HCT116 (cell line): ENCODE measurements around the gene RAD51C.

Source experiments
- CEBPB ChIP-seq: IDR thresholded peaks from 2 replicates; pipeline ENCODE4 v1.6.1; 2012; ENCODE audit warnings: low read depth
- CTCF ChIP-seq, 3 experiments: fragments of 200-600 bp in 1 of 3; sonication (generic) in 1 of 3; IDR thresholded peaks in 2 of 3; conservative IDR thresholded peaks in 1 of 3; 2 replicates each; pipeline ENCODE4 v1.5.1; 2012 to 2017; ENCODE audit warnings: low read depth in 2 of 3, low read length in 2 of 3, antibody characterized with exemption in 1 of 3, borderline replicate concordance in 1 of 3, control low read depth in 1 of 3, mild to moderate bottlenecking in 1 of 3, mixed read lengths in 1 of 3, mixed run types in 1 of 3, moderate library complexity in 1 of 3; ENCODE audit not compliant: insufficient read depth in 1 of 3
- JUND ChIP-seq: IDR thresholded peaks from 2 replicates; pipeline ENCODE4 v1.6.1; 2012
- POLR2A ChIP-seq: IDR thresholded peaks from 2 replicates; pipeline ENCODE4 v1.7.0; 2011; ENCODE audit warnings: borderline replicate concordance; ENCODE audit not compliant: insufficient read depth, insufficient read length; ENCODE audit errors: extremely low read depth
- POLR2AphosphoS5 ChIP-seq: IDR thresholded peaks from 2 replicates; pipeline ENCODE4 v1.6.1; 2011; ENCODE audit warnings: mild to moderate bottlenecking, low read depth, low read length, moderate library complexity
- YY1 ChIP-seq: IDR thresholded peaks from 2 replicates; pipeline ENCODE4 v1.6.1; 2011; ENCODE audit warnings: low read length, low read depth, moderate library complexity, mild to moderate bottlenecking; ENCODE audit not compliant: insufficient replicate concordance; ENCODE audit errors: extremely low read depth
- ZBTB33 ChIP-seq: IDR thresholded peaks from 2 replicates; pipeline ENCODE4 v1.6.1; 2011; ENCODE audit warnings: mild to moderate bottlenecking, low read length, moderate library complexity; ENCODE audit not compliant: insufficient replicate concordance; ENCODE audit errors: extremely low read depth
- TF ChIP-seq, protein P1 (sequence below): IDR thresholded peaks from 2 replicates; pipeline ENCODE4 v1.6.1; 2012

GRCh38 chr17:58666858-58667267 is 25.5 kb upstream of the RAD51C start:
- TF ChIP-seq CTCF (IDR thresholded peaks at IDR 0.05 in 2 of 3, conservative IDR thresholded peaks at IDR 0.05 in 1 of 3; ENCODE audit: borderline replicate concordance in 1 of 3, insufficient read depth in 1 of 3, low read depth in 2 of 3, low read length in 2 of 3) (no peak), CEBPB (no peak), POLR2AphosphoS5 (no peak), ZBTB33 (no peak), POLR2A (no peak), YY1 (no peak), JUND (no peak)
- TF ChIP-seq, protein P1, sequence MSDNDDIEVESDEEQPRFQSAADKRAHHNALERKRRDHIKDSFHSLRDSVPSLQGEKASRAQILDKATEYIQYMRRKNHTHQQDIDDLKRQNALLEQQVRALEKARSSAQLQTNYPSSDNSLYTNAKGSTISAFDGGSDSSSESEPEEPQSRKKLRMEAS = no peak
